HCT116 (cell line): Measurements from ENCODE around the gene TIGAR. TPM values are rescaled to one million over a fixed set of nuclear protein-coding genes. Genes with fewer than 3 reads are reported as not detected.
A peak's percentile ranks its signal among the peaks of the same experiment; 100 is the strongest.

Experiments used
- ATAC-seq: fragments of 200-7000 bp; cut with Tn5 transposase; 2 replicates; pipeline ENCODE4 v1.9.1; 2020; ENCODE audit warnings: mild to moderate bottlenecking, moderate library complexity
- BruUV-seq: library from RNA; stranded (reverse); fragments of 400-500 nt; replicated peaks from 2 replicates; lab custom pipeline; 2021; lab: Mats Ljungman, UMichigan
- CTCF ChIA-PET: fragments of 300-600 bp; sonication (Branson Sonifier 250); formaldehyde crosslinking; loops from one replicate; lab custom pipeline; 2021; ENCODE audit warnings: antibody characterized with exemption; lab: Charles Lee
- POLR2A ChIA-PET: fragments of 300-600, 350-600 bp; sonication (Branson Sonifier 250); formaldehyde crosslinking; loops from one replicate; lab custom pipeline; 2021; ENCODE audit warnings: antibody characterized with exemption; lab: Charles Lee
- RAD21 ChIA-PET, 2 experiments: fragments of 300-600 bp; sonication (Branson Sonifier 250); formaldehyde crosslinking; loops; one replicate each; lab custom pipeline; 2023; ENCODE audit warnings: low total read pairs in 2 of 2; ENCODE audit not compliant: uncharacterized antibody in 2 of 2, unreplicated experiment in 2 of 2, low non-redundant PET in 1 of 2; lab: Charles Lee
- DNase-seq: peaks from one replicate; pipeline ENCODE4 v3.0.0-alpha.2; 2010; ENCODE audit warnings: low read depth, low spot score
- H2AFZ ChIP-seq: fragments of 200-600 bp; shearing (Covaris generic), sonication (generic); 2 replicates; pipeline ENCODE4 v1.6.1; 2017; ENCODE audit warnings: low read depth, mixed run types, mixed read lengths, antibody characterized with exemption, low read length; ENCODE audit not compliant: poor library complexity, severe bottlenecking
- H3K27ac ChIP-seq: 2 replicates; pipeline ENCODE4 v1.5.1; 2012; ENCODE audit warnings: low read depth, low read length
- H3K27me3 ChIP-seq: fragments of 200-600 bp; sonication (generic); 2 replicates; pipeline ENCODE4 v1.6.1; 2016; ENCODE audit warnings: mixed run types, low read length, mixed read lengths; ENCODE audit not compliant: insufficient read depth
- H3K36me3 ChIP-seq, 2 experiments: fragments of 200-500 bp in 1 of 2; fragments of 200-600 bp in 1 of 2; sonication (Bioruptor generic) in 1 of 2; sonication (generic) in 1 of 2; 2 replicates each; pipeline versions ENCODE4 v1.5.1 to v1.6.1; 2014 to 2016; ENCODE audit warnings: low read length in 2 of 2, inconsistent platforms in 1 of 2, mixed read lengths in 1 of 2, mixed run types in 1 of 2; ENCODE audit not compliant: insufficient read depth in 2 of 2, control insufficient read depth in 1 of 2
- H3K4me1 ChIP-seq, 2 experiments: fragments of 200-600 bp in 1 of 2; sonication (generic) in 1 of 2; 2 replicates each; pipeline versions ENCODE4 v1.5.1 to v1.6.1; 2012 to 2017; ENCODE audit warnings: low read length in 2 of 2, inconsistent platforms in 1 of 2, mild to moderate bottlenecking in 1 of 2, mixed read lengths in 1 of 2, mixed run types in 1 of 2, moderate library complexity in 1 of 2; ENCODE audit not compliant: insufficient read depth in 2 of 2, control insufficient read depth in 1 of 2
- H3K4me2 ChIP-seq: fragments of 200-600 bp; sonication (generic); 2 replicates; pipeline ENCODE4 v1.6.1; 2017; ENCODE audit warnings: mixed run types, low read length, mixed read lengths
- H3K4me3 ChIP-seq, 2 experiments: fragments of 200-600 bp in 1 of 2; sonication (generic) in 1 of 2; replicated peaks in 1 of 2; 2 replicates each; pipeline ENCODE4 v1.5.1; 2011 to 2016; ENCODE audit warnings: low read length in 2 of 2, control low read depth in 1 of 2, low read depth in 1 of 2, mild to moderate bottlenecking in 1 of 2, mixed read lengths in 1 of 2, mixed run types in 1 of 2
- H3K79me2 ChIP-seq: fragments of 200-600 bp; sonication (generic); 2 replicates; pipeline ENCODE4 v1.6.1; 2017; ENCODE audit warnings: mild to moderate bottlenecking, mixed run types, low read length, moderate library complexity, mixed read lengths; ENCODE audit not compliant: insufficient read depth
- H3K9ac ChIP-seq: fragments of 200-600 bp; sonication (generic); 2 replicates; pipeline ENCODE4 v1.6.1; 2016; ENCODE audit warnings: low read length, mixed read lengths
- H3K9me2 ChIP-seq: fragments of 200-600 bp; sonication (generic), shearing (Covaris generic); 2 replicates; pipeline ENCODE4 v1.6.1; 2017; ENCODE audit warnings: mixed run types, mild to moderate bottlenecking, moderate library complexity; ENCODE audit not compliant: insufficient read depth
- H3K9me3 ChIP-seq, 2 experiments: fragments of 200-500 bp in 1 of 2; fragments of 200-600 bp in 1 of 2; sonication (Bioruptor generic) in 1 of 2; sonication (generic) in 1 of 2; 2 replicates each; pipeline ENCODE4 v1.6.1; 2014 to 2017; ENCODE audit warnings: low read length in 2 of 2, mixed read lengths in 2 of 2, inconsistent platforms in 1 of 2, low read depth in 1 of 2, mild to moderate bottlenecking in 1 of 2, mixed run types in 1 of 2, moderate library complexity in 1 of 2; ENCODE audit not compliant: control insufficient read depth in 1 of 2, insufficient read depth in 1 of 2
- H4K20me1 ChIP-seq: fragments of 200-600 bp; sonication (generic), shearing (Covaris generic); 2 replicates; pipeline ENCODE4 v1.6.1; 2017; ENCODE audit warnings: mixed run types, mild to moderate bottlenecking, moderate library complexity; ENCODE audit not compliant: insufficient read depth
- CBX3 ChIP-seq: IDR thresholded peaks from 2 replicates; pipeline ENCODE4 v1.6.1; 2012; ENCODE audit warnings: low read depth
- CEBPB ChIP-seq: IDR thresholded peaks from 2 replicates; pipeline ENCODE4 v1.6.1; 2012; ENCODE audit warnings: low read depth
- EGR1 ChIP-seq: IDR thresholded peaks from 2 replicates; pipeline ENCODE4 v1.6.1; 2012; ENCODE audit warnings: low read depth
- EZH2 ChIP-seq: fragments of 200-600 bp; sonication (generic); IDR thresholded peaks from 2 replicates; pipeline ENCODE4 v1.6.1; 2017; ENCODE audit warnings: antibody characterized with exemption, mixed run types
- EZH2phosphoT487 ChIP-seq: fragments of 200-600 bp; IDR thresholded peaks from 2 replicates; pipeline ENCODE4 v1.6.1; 2018; ENCODE audit warnings: antibody characterized with exemption, borderline replicate concordance
- FOSL1 ChIP-seq: IDR thresholded peaks from 2 replicates; pipeline ENCODE4 v1.6.1; 2012; ENCODE audit warnings: low read depth
- JUND ChIP-seq: IDR thresholded peaks from 2 replicates; pipeline ENCODE4 v1.6.1; 2012
- POLR2A ChIP-seq: IDR thresholded peaks from 2 replicates; pipeline ENCODE4 v1.7.0; 2011; ENCODE audit warnings: borderline replicate concordance; ENCODE audit not compliant: insufficient read depth, insufficient read length; ENCODE audit errors: extremely low read depth
- POLR2AphosphoS5 ChIP-seq: IDR thresholded peaks from 2 replicates; pipeline ENCODE4 v1.6.1; 2011; ENCODE audit warnings: mild to moderate bottlenecking, low read depth, low read length, moderate library complexity
- RAD21 ChIP-seq: IDR thresholded peaks from 2 replicates; pipeline ENCODE4 v1.6.1; 2012; ENCODE audit warnings: low read depth, mild to moderate bottlenecking
- SIN3A ChIP-seq: IDR thresholded peaks from 2 replicates; pipeline ENCODE4 v1.6.1; 2012; ENCODE audit warnings: low read depth
- SP1 ChIP-seq: IDR thresholded peaks from 2 replicates; pipeline ENCODE4 v1.6.1; 2012; ENCODE audit warnings: low read depth
- YY1 ChIP-seq: IDR thresholded peaks from 2 replicates; pipeline ENCODE4 v1.6.1; 2011; ENCODE audit warnings: low read length, low read depth, moderate library complexity, mild to moderate bottlenecking; ENCODE audit not compliant: insufficient replicate concordance; ENCODE audit errors: extremely low read depth
- ZFX ChIP-seq: fragments of 450-650 bp; IDR thresholded peaks from 2 replicates; pipeline ENCODE4 v1.6.1; 2017
- ZNF274 ChIP-seq: fragments of 200-500 bp; sonication (Bioruptor generic); IDR thresholded peaks from 2 replicates; pipeline ENCODE4 v1.6.1; 2014; ENCODE audit warnings: mild to moderate bottlenecking, low read depth, low read length, inconsistent platforms
- intact Hi-C: fragments of 100-400 bp; cut with micrococcal nuclease; formaldehyde crosslinking; loops from 2 replicates; pipeline ENCODE4 v1.10.0; 2022
- total RNA-seq: library from RNA; stranded (reverse); gene quantifications from one replicate; pipeline ENCODE4 v1.2.1, GENCODE V29; 2021; ENCODE audit not compliant: unreplicated experiment
- TF ChIP-seq, protein P1 (sequence below): IDR thresholded peaks from 2 replicates; pipeline ENCODE4 v1.6.1; 2011; ENCODE audit warnings: mild to moderate bottlenecking, low read length, moderate library complexity; ENCODE audit not compliant: insufficient replicate concordance; ENCODE audit errors: extremely low read depth
- TF ChIP-seq, protein P2 (sequence below): IDR thresholded peaks from 2 replicates; pipeline ENCODE4 v1.6.1; 2012

TIGAR gene
- total RNA-seq, 1 experiment from 2014 or later = 13.7 TPM

DNA sequence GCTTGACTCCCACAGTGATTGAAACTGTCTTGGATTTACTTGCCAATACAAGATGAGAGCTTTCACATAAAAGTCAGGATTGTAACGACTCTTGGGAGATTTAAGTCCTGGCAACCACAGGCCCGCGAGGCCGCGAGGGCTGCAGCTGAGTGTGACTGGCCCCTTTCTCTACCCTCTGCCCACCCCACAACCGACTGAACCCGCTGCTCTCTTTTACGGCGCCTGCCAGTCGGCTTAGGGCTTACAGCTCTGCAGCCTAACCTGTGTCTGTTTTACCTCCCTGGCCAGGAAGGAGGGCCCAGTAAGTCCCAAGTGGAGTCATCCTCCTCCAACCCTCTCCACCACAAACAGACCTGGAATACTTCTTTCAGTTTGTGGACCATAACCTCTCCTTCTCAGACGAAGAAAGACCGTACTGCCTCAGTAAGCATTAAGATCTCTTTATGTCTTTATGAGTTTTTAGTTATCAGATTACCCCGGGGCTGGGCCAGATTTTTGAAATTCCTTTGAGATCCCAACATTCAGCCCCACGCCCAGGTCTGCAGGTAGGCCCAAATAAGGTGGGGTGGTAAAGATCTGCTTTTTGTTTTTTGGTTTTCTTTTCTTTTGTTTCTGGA is 12.6 kb upstream of the TIGAR start:
- Histone ChIP-seq H2AFZ (peak overlapping the region; percentile 89), H3K4me1 (peaks cover 8 to 19% of the 10 kb centered on the region in 2 experiments), H3K9me2 (no peaks in the 10 kb centered on the region), H3K4me2 (peak overlapping the region; percentile 77), H3K36me3 (no peaks in the 10 kb centered on the region), H3K9me3 (no peaks in the 10 kb centered on the region), H3K27ac (0 out of 2 replicates have a peak overlapping the region, but pooled peaks have one; percentile 39), H3K79me2 (no peaks in the 10 kb centered on the region), H4K20me1 (no peaks in the 10 kb centered on the region), H3K4me3 (peak overlapping the region in 1 of 2 experiments; percentile 39; a peak in 2 of 4 replicates), H3K27me3 (peaks cover 13% of the 10 kb centered on the region), H3K9ac (peak overlapping the region; percentile 24)
- RAD21 ChIA-PET = no interaction called here
- CTCF ChIA-PET = interaction anchor here (0.7 to 1.0 kb wide), 2 partner anchors 30 to 423 kb away, joined by 3 read pairs; no protein-coding TSS in a partner anchor
- ATAC-seq = peak; percentile 17
- no peak for TF ChIP-seq ZFX
- TF ChIP-seq CEBPB = no peak
- no peak for TF ChIP-seq RAD21
- TF ChIP-seq JUND = no peak
- no peak for TF ChIP-seq POLR2AphosphoS5
- no peak for TF ChIP-seq EGR1
- TF ChIP-seq, protein P1, sequence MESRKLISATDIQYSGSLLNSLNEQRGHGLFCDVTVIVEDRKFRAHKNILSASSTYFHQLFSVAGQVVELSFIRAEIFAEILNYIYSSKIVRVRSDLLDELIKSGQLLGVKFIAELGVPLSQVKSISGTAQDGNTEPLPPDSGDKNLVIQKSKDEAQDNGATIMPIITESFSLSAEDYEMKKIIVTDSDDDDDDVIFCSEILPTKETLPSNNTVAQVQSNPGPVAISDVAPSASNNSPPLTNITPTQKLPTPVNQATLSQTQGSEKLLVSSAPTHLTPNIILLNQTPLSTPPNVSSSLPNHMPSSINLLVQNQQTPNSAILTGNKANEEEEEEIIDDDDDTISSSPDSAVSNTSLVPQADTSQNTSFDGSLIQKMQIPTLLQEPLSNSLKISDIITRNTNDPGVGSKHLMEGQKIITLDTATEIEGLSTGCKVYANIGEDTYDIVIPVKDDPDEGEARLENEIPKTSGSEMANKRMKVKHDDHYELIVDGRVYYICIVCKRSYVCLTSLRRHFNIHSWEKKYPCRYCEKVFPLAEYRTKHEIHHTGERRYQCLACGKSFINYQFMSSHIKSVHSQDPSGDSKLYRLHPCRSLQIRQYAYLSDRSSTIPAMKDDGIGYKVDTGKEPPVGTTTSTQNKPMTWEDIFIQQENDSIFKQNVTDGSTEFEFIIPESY = no peak
- TF ChIP-seq, protein P2, sequence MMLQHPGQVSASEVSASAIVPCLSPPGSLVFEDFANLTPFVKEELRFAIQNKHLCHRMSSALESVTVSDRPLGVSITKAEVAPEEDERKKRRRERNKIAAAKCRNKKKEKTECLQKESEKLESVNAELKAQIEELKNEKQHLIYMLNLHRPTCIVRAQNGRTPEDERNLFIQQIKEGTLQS = no peak
- TF ChIP-seq ZNF274 = no peak
- TF ChIP-seq YY1 = no peak
- no peak for TF ChIP-seq EZH2phosphoT487
- TF ChIP-seq EZH2 = no peak
- no peak for TF ChIP-seq SP1
- no peak for TF ChIP-seq SIN3A
- TF ChIP-seq POLR2A = no peak
- TF ChIP-seq CBX3 = no peak
- no peak for TF ChIP-seq FOSL1
- no TSS peak for BruUV-seq
- POLR2A ChIA-PET = no interaction called here
- intact Hi-C loops = loop anchor here (5.0 kb wide), 1 partner anchor 449 kb away; no protein-coding TSS in a partner anchor
- DNase-seq = no peak
